ENCODE measurements around the gene CTNND2. TPM values are rescaled to one million over a fixed set of nuclear protein-coding genes. Genes with fewer than 3 reads are reported as not detected.

CTNND2 gene
- total and polyA plus RNA-seq, 3 donors from 2014 or later = 9.1 to 17.2 (median 11.3) TPM

GRCh38 chr5:11511878-11512277 is 392.4 kb downstream of the CTNND2 start:
- TF ChIP-seq POLR2A (IDR thresholded peaks at IDR 0.05) (no peak), CTCF (IDR thresholded peaks at IDR 0.05) (no peak)

GRCh38 chr5:11510889-11511288 is 393.4 kb downstream of the CTNND2 start:
- no peaks in the 10 kb centered on the region for H3K36me3 ChIP-seq (ENCODE audit: low read depth, missing control alignments)
- H3K27me3 ChIP-seq = no peaks in the 10 kb centered on the region
- intact Hi-C loops (cut with DNase I; ENCODE audit: low total_unique reads) = no loop called here
- H3K4me3 ChIP-seq = no peak overlapping the region
- no peak for DNase-seq
- H3K9me3 ChIP-seq = no peaks in the 10 kb centered on the region
- H3K27ac ChIP-seq = no peak overlapping the region
- WGBS, 2 donors = 96 to 97% methylated on average over 1 of the region's 1 CpG
- no peaks in the 10 kb centered on the region for H3K4me1 ChIP-seq
- TF ChIP-seq POLR2A (IDR thresholded peaks at IDR 0.05) = no peak
- no peak for TF ChIP-seq CTCF (IDR thresholded peaks at IDR 0.05)

More at GRCh38 chr5:11511878-11512277, 392.4 kb downstream of the CTNND2 start:
- Histone ChIP-seq H3K4me3 (no peak overlapping the region), H3K27ac (no peak overlapping the region), H3K9me3 (no peaks in the 10 kb centered on the region), H3K27me3 (no peaks in the 10 kb centered on the region), H3K36me3 (ENCODE audit: low read depth, missing control alignments) (no peaks in the 10 kb centered on the region), H3K4me1 (no peaks in the 10 kb centered on the region)
- intact Hi-C loops (cut with DNase I; ENCODE audit: low total_unique reads) = no loop called here
- 72 to 85% methylated on average over 2 of the region's 2 CpGs for WGBS, 2 donors
- DNase-seq = no peak

- intact Hi-C loops (cut with DNase I; ENCODE audit: low total_unique reads) = no loop called here
- no peak for TF ChIP-seq POLR2A (IDR thresholded peaks at IDR 0.05)
- TF ChIP-seq CTCF (IDR thresholded peaks at IDR 0.05) = no peak
Measured at GRCh38 chr5:11509793-11510192, 394.5 kb downstream of the CTNND2 start.

GRCh38 chr5:11507156-11507910 is 396.9 kb downstream of the CTNND2 start:
- DNase-seq = no peak
- H3K27me3 ChIP-seq = no peaks in the 10 kb centered on the region
- no peak overlapping the region for H3K27ac ChIP-seq
- intact Hi-C loops (cut with DNase I; ENCODE audit: low total_unique reads) = no loop called here
- no peaks in the 10 kb centered on the region for H3K9me3 ChIP-seq
- TF ChIP-seq POLR2A (IDR thresholded peaks at IDR 0.05) (no peak), CTCF (IDR thresholded peaks at IDR 0.05) (no peak)
- H3K4me3 ChIP-seq = no peak overlapping the region
- 68 to 79% methylated on average over 9 of the region's 9 CpGs for WGBS, 2 donors
- no peaks in the 10 kb centered on the region for H3K36me3 ChIP-seq (ENCODE audit: low read depth, missing control alignments)
- H3K4me1 ChIP-seq = no peaks in the 10 kb centered on the region

More at GRCh38 chr5:11509793-11510192, 394.5 kb downstream of the CTNND2 start:
- Histone ChIP-seq H3K36me3 (ENCODE audit: low read depth, missing control alignments) (no peaks in the 10 kb centered on the region), H3K27me3 (no peaks in the 10 kb centered on the region), H3K9me3 (no peaks in the 10 kb centered on the region), H3K4me3 (no peak overlapping the region), H3K27ac (no peak overlapping the region), H3K4me1 (no peaks in the 10 kb centered on the region)
- no peak for DNase-seq
- WGBS, 2 donors = 84% methylated on average over 7 of the region's 7 CpGs

GRCh38 chr5:11504886-11505193 is 399.4 kb downstream of the CTNND2 start:
- intact Hi-C loops (cut with DNase I; ENCODE audit: low total_unique reads) = no loop called here
- 68 to 73% methylated on average over 3 of the region's 3 CpGs for WGBS, 2 donors
- Histone ChIP-seq H3K27me3 (no peaks in the 10 kb centered on the region), H3K36me3 (ENCODE audit: low read depth, missing control alignments) (no peaks in the 10 kb centered on the region), H3K9me3 (no peaks in the 10 kb centered on the region), H3K4me1 (no peaks in the 10 kb centered on the region), H3K27ac (no peak overlapping the region), H3K4me3 (no peak overlapping the region)
- TF ChIP-seq POLR2A (IDR thresholded peaks at IDR 0.05) (no peak), CTCF (IDR thresholded peaks at IDR 0.05) (no peak)
- no peak for DNase-seq
